Inferior parietal cortex (tissue), 1 donor: ENCODE measurements around the gene CHMP6.
"Not testable (repeated sequence)": the region's sequence is repeated elsewhere in the genome, so short reads cannot be mapped to it uniquely, and the experiment has no call there.

Source experiments
- DNase-seq: peaks from one replicate; pipeline ENCODE4 v3.0.0-alpha.2; 2016; ENCODE audit errors: extremely low spot score

Gene CHMP6

DNA sequence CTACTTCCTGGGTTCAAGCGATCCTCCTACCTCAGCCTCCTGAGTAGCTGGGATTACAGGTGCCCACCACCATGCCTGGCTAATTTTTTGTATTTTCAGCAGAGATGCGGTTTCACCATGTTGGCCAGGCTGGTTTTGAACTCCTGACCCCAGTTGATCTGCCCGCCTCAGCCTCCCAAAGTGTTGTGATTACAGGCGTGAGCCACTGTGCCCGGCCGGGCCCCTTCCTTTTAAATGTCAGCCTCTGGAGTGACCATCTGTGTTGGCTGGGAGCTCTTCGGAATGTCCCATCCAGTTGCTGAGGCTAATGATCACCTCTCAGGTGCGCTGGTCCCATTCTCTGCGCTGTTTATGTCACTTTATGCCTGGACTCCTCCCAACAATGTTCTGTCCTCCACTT lies 38.7 kb downstream of the CHMP6 start:
- not testable (repeated sequence) for DNase-seq

DNA sequence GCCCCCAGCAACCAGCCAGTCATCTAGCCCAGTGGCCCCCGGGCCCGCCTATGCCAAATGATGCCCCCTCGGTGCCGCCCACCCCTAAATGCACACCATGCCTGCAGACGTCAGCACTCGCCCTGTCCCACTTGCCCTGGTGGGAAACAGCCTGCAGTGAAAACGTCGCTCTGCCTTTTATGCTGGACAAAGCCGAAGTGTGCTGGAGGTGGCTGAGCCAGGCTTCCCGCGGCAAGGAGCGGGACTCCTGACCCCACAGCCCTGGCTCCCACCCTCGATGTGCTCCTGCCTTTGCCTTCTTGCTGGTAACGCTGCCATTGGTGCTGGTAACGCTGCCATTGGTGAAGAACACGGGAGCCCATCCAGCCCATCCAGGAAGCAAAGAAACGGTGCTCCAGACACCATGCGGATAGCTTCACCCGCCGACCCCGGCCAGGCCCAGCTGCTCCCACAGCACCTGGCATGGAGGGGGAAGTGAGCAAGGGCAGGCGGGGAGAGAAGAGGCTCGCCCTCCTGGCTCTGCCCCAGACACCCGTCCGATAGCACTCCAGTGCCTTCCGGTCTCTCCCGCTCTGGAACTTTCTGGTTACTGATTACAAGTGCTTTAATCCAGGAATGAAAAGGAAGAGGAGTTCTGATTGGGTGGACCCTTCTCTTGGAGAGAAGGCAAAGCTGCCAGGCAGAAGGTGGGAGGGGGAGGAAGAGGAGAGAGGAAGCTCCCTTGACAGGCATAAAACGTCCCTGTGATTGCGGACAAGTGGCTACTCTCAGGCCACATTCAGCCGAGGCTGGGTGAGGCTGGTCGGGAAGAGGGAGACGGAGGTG lies 39.3 kb downstream of the CHMP6 start:
- no peak for DNase-seq

DNA sequence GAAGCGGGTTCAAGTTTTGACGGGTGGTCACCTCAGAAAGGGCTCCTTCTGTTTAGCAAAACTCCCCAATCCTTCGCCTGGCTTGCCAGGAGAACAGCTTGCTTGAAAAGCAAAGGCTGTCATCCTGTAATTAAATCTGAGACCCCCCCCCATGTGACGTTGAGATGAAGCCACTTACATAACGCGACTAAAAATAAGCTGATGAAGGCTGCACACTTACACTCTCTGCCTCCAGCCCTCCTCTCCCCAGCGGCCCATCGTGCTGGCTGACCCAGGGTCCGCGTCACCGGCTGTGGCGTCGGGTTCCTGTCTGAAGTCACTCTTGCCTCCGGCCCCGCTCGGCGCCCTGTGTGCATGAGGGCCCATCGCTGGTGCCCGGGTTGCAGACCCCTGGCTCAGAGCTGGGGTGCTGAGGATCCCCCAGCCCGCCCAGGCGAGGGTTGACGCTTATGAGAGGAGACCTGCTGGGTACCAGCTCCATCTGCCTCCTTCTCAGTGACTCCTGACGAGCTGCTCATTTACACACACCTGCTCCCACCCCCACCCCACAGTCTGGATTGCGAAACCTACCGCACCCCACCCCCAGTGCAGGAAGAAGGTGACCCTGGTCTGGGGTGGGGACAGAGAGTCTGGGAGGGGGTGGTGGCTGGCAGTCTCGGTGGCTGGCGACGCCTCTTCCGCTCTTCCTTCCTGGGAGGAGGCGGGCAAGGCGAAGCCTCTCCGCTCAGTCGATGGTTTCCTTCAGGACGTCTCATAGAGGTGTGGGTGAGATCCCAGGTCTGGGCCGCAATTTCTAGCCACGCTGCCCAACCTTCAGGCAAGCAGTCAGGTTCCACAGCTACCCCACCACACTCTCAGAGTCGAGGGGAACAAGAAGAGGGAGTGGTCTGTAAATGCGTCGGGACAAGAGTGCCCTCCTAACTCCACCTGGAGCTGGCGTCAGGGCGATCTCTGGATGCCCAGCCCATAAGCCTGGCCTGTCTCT lies 40.2 kb downstream of the CHMP6 start:
- DNase-seq: no peak

DNA sequence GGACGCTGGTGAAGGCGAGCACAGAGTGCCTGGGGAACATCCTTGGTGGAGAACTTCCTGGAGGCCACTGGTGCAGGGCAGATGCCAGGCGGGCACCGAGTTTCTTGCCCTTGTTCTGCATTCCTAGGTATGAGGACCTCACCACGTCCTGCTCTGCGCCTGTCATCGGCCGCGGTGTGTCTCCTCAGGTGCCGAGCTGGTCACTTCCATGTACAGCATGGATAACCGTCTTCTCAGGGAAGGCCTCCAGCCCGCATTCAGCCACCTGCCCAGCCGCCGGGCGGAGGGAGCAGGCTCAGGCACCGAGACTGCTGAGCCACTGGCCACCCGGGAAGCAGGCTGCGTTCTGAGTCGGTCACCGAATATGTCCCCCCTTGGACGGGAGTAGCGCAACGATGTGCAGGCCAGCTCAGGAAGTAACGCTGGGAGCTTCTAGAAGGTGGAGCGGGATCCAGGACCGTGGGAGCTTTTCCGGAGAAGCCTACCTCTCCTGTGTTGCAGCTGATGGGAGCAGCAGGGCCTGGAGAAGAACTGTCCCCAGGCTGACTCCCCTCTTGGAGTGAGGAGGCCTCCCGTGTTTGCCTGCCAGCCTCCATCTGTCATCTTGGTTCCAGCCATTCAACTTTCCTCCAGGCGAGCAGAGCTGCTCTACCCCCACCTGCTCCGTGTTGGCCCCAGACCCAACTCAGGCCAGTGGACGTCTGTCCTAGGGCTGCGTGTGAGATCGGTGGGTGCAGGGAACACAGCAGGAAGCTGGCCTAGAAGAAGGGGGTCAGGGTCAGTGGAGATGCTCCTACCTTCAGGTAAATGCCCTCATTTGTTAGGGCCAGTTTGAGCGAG lies 41.2 kb downstream of the CHMP6 start:
- DNase-seq: no peak

DNA sequence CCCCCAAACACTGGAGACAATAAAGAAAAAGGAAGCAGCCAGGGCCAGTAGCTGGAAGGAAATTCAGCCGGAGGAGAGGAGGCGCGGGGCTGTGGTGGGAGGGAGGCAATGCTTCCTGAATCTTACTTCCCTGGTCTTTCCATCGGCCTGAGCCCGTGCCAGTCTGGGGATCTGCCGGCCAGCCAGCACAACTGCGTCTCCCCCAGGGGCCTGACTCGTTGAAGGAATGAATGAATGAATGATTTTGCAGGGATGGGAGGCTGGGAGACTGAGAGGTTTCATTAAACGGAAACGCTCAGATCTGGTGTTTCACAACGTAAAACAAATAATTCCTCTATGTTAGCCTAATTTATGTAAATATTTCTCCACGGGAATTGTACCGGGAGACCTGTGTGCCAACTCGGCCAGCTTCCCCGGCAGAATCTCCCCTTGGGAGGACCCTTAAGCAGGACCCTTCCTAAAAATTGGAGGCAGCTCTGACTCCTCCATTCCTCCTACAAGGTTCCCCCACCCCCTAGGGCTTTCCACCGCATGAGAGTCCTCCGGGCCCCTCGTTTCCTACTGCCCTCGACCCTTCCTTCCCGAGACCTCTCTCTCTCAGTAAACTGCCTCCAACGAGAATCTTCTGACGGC lies 42.0 kb downstream of the CHMP6 start:
- no peak for DNase-seq

DNA sequence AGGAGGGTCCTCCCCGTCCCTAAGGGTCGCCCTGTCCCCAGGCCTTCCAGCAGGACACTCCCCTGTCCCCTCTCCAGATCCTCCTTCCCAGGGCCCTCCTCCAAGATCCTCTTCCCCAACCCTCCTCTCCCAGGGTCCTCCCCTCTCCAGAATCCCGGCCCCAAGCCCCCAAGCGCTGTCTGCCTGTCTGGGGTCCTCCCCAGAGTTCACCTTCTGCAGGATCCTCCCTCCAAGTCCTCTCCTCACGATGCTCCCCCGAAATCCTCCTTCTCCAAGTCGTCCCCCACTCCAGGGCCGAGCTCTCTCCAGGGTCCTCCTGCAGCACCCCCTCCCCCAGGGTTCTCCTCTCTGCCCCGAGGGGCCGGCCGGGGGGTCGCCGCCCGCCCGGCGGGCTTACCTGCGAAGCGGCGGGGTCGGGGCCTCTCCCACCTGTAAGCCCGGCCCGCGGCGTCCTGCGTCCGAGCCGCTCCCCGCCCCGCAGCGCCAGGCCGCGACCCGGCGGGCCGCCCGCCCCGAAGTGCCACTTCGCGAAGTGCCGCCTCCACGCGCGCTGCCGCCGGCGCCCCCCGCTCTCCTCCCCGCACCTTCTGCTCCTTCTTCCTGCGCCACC lies 42.6 kb downstream of the CHMP6 start:
- DNase-seq: no peak

DNA sequence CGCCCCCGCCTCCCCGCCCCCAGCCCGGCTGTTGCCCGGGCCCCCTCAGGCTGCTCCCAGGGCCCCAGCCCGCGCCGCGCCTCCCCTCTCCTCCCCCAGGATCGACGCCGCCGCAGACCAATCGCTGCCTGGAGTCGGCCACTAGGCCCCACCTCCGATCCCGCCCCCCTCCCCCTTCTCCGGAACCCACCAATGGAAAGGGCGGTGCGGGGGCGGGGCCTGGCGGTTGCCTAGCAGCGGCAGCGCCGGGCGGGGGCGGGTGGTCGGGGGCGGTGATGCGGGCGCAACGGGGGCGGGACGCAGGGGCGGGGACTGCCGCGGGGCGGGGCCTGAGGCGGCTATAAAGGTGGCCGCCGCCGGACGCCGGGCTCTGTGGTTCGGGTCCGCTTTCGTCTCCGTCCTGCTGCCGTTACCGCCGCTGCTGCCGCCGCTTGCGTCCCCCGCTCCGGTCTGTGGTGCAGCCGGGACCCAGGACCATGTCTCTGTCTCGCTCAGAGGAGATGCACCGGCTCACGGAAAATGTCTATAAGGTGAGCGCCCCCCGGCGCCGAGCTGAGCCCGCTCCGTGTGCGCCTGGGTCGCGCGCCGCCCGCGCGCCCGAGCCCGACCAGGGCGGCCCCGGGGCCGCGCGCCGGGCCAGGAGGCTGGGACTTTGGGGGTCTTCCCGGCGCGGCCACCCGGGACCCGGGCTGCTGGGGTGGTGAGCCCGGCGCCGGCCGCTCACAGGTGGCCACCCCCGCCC lies 43.3 kb downstream of the CHMP6 start, which contains the start of gene BAIAP2:
Gene BAIAP2 (plus strand): TSS at position 373 of the 742 bp plus-strand sequence. CDS start 104 bp downstream, at position 477.
- DNase-seq: peak; percentile 77

DNA sequence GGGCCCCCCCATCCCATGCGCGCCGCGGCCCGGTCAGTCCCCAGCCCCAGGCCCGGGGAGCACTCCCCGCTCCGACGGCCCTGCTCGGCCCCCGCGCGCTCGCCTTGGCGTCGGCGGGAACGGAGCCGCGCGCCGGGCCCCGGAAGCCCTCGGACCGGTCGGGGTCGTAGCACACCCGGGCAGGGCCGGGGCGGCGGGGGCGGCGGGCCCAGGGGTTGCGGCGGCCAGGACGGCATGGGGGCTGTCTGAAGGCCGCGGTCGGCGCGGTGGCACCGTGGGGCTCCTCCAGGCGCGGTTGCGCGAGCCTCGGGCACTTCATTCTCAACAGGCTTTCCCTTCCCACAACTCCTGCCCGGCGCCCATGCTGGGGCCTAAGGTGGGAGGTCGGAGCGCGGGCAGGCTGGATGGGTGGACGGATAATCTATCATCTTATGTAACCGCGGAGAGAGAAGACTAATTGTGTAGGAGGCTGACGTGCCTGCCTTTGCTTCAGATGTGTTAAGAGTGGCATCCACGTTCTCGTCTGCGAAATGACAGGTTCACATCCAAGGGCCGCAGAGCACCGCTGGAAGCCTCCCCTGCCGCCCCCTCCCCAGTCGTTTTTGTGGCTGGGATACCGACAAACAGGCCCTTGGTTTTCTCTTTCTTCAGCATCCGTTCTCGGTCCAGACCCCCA lies 44.0 kb downstream of the CHMP6 start:
- no peak for DNase-seq

DNA sequence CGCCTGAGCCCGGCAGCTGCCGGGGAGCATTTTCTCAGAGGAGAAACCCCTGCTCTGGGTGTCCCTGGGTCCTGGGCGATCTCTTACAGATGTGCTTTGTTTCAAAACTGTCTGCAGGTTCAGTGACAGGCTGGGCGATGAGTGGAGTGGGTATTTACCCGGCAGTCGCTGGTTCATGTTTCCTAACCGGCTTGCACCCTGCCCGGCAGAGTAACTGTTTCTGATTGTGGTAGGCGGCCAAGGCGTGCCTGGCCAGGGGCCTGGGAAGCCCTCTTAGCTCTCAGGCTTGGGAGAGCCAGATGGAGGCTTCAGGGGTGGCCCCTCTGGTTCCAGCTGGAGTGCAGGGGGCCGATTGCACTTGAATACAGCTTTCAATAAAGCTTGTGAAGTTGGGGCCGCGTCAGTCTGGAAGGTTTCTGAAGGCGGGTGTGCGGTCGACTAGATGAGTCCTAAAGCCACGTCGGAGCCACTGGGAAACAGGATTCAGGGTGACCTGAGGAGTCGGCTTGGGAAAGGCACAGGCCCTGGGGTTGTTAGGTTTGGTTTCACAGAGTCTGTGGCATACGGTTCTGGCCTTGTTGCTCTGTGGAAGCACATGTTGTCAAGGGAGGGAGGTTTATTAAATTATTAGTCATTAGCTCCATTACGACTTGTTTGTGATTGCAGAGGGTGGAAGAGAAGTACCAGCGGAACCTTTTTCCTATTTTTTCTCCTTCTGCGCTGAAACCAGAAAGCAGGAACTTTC lies 44.7 kb downstream of the CHMP6 start:
- no peak for DNase-seq

DNA sequence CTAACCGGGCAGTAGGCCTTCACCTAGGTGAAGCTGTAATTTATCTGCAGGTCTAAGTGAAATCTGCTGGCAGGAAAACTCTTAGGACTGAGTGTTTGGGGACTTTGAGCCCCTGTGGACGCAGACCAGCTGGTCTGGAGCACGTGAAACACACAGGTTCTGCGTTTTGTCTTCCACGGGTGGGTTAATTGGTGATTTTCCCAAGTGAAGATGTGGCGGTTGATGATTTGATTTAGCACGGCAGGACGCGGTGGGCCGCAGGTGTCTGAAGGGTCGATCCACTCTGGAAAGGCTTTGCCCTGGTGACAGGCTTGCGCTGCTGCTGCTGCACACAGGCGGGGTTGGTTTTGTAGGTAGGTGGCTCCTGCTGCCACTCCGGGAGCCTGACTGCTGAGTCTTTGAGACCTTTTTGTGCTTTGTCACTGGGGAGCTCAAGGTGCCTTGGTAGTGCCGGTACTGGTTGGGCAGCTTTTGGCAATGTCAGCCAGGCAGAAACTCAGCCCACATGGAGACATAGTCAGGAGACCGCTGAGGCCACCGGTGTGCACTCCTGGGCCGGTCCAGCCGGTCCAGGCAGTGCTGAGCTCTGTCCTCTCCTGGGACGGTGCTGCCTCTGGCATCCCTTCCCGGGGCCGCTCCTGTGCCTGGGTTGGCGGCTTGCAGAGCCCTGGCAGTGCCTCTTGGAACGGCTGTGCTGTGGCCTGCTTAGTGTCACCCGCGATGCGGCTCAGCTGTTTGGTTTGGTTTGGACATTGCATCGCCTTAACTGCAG lies 45.6 kb downstream of the CHMP6 start:
- DNase-seq: no peak

DNA sequence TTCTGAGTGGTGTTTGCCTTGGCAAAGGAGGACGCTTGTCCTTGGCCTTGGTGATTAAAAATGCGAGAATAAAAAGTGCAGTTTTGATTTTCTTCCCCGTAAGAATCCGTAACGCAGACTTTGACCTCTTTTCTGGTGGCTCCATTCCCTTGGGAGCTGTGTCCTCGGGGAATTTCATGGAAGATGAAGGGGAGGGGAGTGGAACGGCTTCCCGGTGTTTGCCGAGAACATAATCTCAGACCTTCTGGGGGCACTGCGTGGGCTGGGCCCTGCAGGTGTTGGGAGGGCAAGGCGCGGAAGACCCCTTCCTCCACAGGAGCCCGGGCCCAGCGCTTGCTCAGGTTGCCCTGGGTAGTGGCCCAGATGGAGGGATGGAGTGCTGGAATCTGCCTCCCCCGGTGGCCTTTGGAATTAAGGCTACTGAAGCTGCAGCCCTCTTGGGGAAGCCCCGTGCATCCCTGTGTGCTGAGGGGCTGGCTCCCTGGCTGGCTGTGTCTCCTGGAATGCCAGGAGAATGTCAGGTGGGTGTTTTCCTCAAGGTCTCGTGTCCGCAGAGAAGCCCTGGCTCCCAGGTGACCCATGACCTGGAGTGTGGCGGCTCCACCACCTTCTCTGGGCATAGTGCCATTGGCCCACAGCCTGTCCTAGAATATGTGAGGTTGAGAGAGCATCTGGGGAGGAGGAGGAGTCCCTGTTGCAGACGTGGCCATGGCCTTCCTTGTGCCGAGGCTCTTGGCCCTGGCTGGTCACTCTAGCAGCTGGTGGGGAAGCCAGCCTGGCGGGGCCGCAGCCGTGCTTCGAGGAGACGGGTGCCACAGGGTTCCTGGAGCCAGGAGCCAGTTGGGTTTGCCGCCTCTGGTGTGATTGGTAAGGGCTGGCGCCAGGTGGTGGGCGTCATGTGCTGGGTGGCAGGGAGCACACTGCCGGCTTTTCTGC lies 46.4 kb downstream of the CHMP6 start:
- no peak for DNase-seq

DNA sequence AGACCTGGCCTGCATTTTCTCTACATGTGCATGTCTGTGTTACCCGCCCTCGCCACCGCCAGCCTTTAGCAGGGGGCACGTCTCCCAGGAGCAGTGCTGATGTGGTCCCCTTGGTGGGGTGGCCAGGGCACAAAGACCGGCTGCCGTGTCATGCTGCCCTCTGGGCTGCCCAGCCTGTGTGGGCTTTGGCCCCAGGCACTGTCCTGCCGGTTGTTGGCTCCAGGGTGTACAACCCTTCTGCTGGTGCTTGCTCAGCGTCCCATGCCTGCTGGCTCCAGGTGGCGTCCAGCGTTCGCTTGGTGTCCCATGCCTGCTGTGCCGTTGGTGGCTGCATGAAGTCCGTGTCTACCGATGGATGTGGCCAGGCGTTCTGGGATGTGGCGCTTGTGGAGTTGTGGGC lies 47.5 kb downstream of the CHMP6 start:
- no peak for DNase-seq

DNA sequence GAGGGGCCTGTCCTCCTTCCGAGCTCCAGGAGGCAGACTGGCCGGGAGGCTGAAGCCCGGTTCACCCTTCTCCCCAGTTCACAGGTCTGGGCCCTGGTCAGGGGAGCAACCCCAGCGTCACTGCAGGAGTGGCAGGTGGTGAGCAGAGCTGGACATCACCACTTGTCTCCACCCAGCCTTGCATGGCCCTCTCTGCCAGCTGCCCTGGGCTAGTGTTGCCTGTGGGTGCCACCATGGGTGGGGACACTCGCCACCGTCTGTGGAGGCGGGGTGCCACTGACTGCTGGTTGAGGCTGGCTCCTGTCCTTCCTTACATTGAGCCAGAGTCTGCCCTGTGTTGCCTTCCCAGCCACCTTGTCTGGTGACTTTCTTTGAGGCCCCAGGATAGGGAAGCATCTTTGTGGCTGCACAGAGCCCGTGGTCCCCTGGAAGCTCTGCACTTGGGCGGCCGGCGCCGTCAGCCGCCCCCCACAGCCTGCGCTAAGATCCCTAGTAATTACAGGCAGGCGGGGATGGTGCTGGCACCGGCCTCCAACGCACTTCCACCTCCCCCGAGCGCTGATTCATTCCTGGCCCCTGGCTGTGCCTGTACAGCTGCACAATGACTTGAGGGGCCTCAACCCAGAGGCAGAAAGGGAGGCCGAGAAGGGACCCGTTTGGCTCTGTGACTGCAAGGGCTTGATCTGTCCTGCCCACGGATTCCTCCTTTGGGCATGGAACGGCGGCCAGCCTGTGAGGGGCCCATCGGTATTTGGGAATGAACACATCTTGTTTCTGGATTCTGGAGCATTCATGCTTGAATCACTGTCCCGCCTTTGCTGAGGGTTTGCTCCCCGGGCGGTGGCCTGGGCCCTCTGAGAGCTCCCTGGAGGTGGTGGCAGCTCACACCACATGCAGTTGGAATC lies 48.5 kb downstream of the CHMP6 start:
- no peak for DNase-seq

DNA sequence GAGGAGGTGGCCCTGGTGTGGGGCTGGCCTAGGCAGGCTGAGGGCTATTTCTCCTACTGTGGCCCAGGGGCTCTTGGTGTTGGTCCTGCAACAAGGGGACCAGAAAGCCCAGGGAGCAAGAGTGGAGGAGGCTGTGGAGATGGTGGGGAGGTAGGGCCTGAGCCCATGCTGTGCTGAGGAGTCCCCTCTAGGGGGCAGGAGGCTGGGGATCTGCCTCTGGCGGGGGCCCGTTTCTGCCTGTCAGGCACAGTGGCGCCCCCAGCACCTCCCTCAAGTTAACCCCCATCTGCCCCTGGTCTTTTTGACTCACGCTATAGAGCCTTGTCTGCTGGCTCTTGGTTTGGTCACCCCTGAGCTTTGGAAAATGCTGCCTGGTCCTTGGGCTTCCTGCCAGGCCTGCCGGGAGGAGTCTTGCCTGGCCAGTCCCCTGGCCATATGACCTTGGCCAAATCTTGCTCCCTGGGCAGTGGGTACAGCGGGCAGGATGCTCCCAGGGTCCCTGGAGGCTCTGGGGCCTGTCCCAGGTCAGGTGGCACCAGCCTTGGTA lies 49.2 kb downstream of the CHMP6 start:
- DNase-seq: no peak

DNA sequence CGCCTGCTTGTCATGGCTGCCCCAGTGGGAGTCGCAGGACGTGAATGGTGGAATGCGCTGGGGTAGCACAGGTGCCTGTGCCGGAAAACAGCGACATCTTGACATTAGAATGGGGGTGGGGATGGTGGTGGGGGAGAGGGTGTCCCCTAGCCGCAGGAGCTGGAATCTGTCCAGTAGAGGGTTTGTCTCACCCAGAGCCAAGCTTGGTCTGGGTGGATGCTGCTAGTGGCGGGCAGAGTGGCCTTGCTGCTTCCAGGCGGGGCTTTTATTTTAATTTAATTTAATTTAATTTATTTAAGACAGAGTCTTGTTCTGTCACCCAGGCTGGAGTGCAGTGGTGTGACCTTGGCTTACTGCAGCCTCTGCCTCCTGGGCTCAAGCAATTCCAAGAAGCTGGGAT lies 51.0 kb downstream of the CHMP6 start:
- DNase-seq: no peak
